ENCODE measurements around the gene TMEM205. TPM values are rescaled to one million over a fixed set of nuclear protein-coding genes. Genes with fewer than 3 reads are reported as not detected.

The TMEM205 gene
- total and polyA plus RNA-seq, 2 of the 8 experiments (the other 6 are each of a cell fraction or from before 2014, with no cell fraction given) = 73.5 to 423 TPM

DNA sequence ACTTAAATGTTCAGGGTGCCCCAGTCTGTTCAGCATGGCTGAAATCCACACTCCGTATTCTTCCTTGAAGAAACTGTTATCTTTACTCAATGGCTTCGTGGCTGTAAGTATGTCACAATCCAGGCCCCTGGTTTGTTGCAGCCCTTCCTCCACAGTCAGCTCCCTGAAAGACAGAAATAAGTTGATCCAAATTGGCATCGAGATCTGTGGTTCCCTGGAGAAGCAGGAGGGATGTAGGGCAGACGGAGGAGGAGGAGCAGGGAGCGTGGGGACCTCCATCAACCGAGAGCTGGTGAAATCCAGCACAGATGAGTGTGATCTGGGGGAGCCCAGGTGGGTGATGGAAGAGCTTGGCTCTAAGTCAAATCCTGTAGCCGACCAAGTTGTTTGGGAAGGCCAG lies 49.8 kb downstream of the TMEM205 start:
- Histone ChIP-seq H2BK15ac (ENCODE audit: low read length) (no peak overlapping the region), H3K27ac (ENCODE audit: low read depth, low read length) (no peak overlapping the region), H3K79me1 (ENCODE audit: low read depth, low read length) (no peaks in the 10 kb centered on the region), H3K79me2 (ENCODE audit: control insufficient read depth in 1 of 2, insufficient read depth in 2 of 2, low read length in 2 of 2) (no peaks in the 10 kb centered on the region), H2BK5ac (ENCODE audit: low read depth, low read length) (no peak overlapping the region), H3K9me3 (ENCODE audit: insufficient read depth in 2 of 2, low read depth in 1 of 2, low read length in 1 of 2) (no peaks in the 10 kb centered on the region), H3K4me3 (ENCODE audit: extremely low read depth in 1 of 4, insufficient read depth in 2 of 4, low read depth in 3 of 4, low read length in 4 of 4) (no peak overlapping the region), H3K4me2 (ENCODE audit: insufficient read depth in 1 of 2, low read depth in 2 of 2, low read length in 2 of 2) (no peak overlapping the region), H3K14ac (ENCODE audit: insufficient read length) (no peak overlapping the region), H3K9ac (replicated peaks in 1 of 4; ENCODE audit: extremely low read depth in 1 of 4, low read depth in 3 of 4, low read length in 3 of 4) (no peak overlapping the region), H4K8ac (ENCODE audit: extremely low read depth, insufficient read depth, low read length) (no peak overlapping the region), H2BK12ac (ENCODE audit: low read depth, low read length) (peak overlapping the region; percentile 27; the same call in 1 of the 2 replicates), H3K4ac (replicated peaks; ENCODE audit: insufficient read length, low read depth, low read length) (no peak overlapping the region), H2AK5ac (ENCODE audit: low read depth, low read length) (no peak overlapping the region), H2BK120ac (replicated peaks; ENCODE audit: low read depth, low read length) (no peak overlapping the region), H3K4me1 (replicated peaks in 1 of 4; ENCODE audit: control insufficient read depth in 3 of 4, insufficient read depth in 4 of 4, low read length in 3 of 4) (peaks cover 2 to 6% (median 2%) of the 10 kb centered on the region in 4 experiments; a peak in 5 of 7 replicates), H3K27me3 (replicated peaks in 1 of 4; ENCODE audit: control insufficient read depth in 3 of 4, extremely low read depth in 1 of 4, insufficient read depth in 3 of 4, low read length in 3 of 4) (no peaks in the 10 kb centered on the region; a peak in 2 of 7 replicates), H3K23ac (ENCODE audit: insufficient read length) (no peak overlapping the region), H4K91ac (replicated peaks; ENCODE audit: insufficient read length, low read length) (no peak overlapping the region), H2BK20ac (ENCODE audit: low read length) (no peak overlapping the region), H3K56ac (replicated peaks; ENCODE audit: insufficient read length, low read depth, low read length) (no peak overlapping the region), H4K5ac (ENCODE audit: insufficient read length, low read depth, low read length) (no peak overlapping the region), H3K18ac (ENCODE audit: extremely low read depth, low read length) (no peak overlapping the region), H4K20me1 (replicated peaks in 1 of 2; ENCODE audit: control insufficient read depth in 1 of 2, insufficient read depth in 2 of 2, low read length in 2 of 2) (no peaks in the 10 kb centered on the region), H3K23me2 (ENCODE audit: low read depth, low read length) (no peaks in the 10 kb centered on the region), H3K36me3 (ENCODE audit: control insufficient read depth in 2 of 4, insufficient read depth in 4 of 4, low read length in 3 of 4) (no peaks in the 10 kb centered on the region), H2AFZ (ENCODE audit: low read length) (peak overlapping the region; percentile 66; the same call in 1 of the 2 replicates)
- DNase-seq (ENCODE audit: low read depth in 1 of 2, low spot score in 2 of 2) (no peak), FAIRE-seq (no peak)
- 86% methylated on average over 7 of the region's 7 CpGs; no CpG with 5 or more reads in 1 of the 2 experiments for WGBS, 2 experiments (ENCODE audit: extremely low coverage in 1 of 2, insufficient coverage in 1 of 2, insufficient read length in 1 of 2, insufficient replicate concordance in 2 of 2, low coverage in 1 of 2, low lambda C conversion rate in 2 of 2, missing lambda C conversion rate in 1 of 2)
- ChIA-PET CTCF (ENCODE audit: partially characterized antibody) (interaction anchor here (1.0 to 4.7 kb wide), 17 partner anchors 9 to 150 kb away, joined by 3 to 20 read pairs (median 4); partner anchors contain the start of genes CCDC159, RAB3D, SWSAP1 and TMEM205), POLR2A (ENCODE audit: partially characterized antibody) (interaction anchor here (0.9 to 1.3 kb wide), 2 partner anchors 12 to 79 kb away, joined by 3 to 4 read pairs; no protein-coding TSS in a partner anchor)
- TF ChIP-seq, protein P1, sequence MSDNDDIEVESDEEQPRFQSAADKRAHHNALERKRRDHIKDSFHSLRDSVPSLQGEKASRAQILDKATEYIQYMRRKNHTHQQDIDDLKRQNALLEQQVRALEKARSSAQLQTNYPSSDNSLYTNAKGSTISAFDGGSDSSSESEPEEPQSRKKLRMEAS (IDR thresholded peaks at IDR 0.05) = no peak
- no peak for TF ChIP-seq SP4 (IDR thresholded peaks at IDR 0.05; ENCODE audit: low read length)
- TF ChIP-seq RXRA (IDR thresholded peaks at IDR 0.05; ENCODE audit: insufficient read depth, low read depth, low read length) = no peak
- no peak for TF ChIP-seq NRF1 (IDR thresholded peaks at IDR 0.05; ENCODE audit: low read depth, low read length)
- TF ChIP-seq HDAC2 (IDR thresholded peaks at IDR 0.05; ENCODE audit: borderline replicate concordance in 1 of 2, low read depth in 2 of 2, low read length in 2 of 2) = no peak
- TF ChIP-seq CHD2 (IDR thresholded peaks at IDR 0.05; ENCODE audit: low read length) = no peak
